ENCODE data around the gene GGA2.
A peak's percentile ranks its signal among the peaks of the same experiment; 100 is the strongest.

GGA2 gene

DNA sequence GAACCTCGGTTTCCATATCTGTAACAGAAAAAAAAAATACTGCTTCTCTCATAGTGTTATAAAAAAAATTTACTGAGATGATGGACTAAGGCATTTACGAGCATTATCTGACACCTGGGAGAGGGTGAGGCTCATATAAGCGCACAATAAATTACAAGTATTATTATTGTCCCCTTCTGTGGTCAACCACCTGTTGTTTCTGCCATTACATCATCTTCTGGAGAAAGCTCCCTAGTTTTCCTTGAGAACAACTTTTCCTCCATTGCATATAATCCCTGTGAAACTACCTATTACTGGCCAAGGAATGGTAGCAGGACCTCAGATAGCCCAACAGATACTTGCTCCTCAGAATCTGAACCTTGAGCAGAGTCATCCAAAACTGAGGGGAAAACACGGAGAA lies 11.7 kb upstream of the GGA2 start:
- Histone ChIP-seq H3K36me3 (replicated peaks) (peaks cover 28% of the 10 kb centered on the region), H3K4me3 (ENCODE audit: low read depth, low read length) (no peak overlapping the region), H3K27me3 (replicated peaks) (no peaks in the 10 kb centered on the region), H3K27ac (no peak overlapping the region)
- in situ Hi-C loops (cut with HindIII; ENCODE audit: low pct_ligation_motif_present, low sequenced_read_pairs): no loop called here
- no peak for DNase-seq
- TF ChIP-seq, protein P1, sequence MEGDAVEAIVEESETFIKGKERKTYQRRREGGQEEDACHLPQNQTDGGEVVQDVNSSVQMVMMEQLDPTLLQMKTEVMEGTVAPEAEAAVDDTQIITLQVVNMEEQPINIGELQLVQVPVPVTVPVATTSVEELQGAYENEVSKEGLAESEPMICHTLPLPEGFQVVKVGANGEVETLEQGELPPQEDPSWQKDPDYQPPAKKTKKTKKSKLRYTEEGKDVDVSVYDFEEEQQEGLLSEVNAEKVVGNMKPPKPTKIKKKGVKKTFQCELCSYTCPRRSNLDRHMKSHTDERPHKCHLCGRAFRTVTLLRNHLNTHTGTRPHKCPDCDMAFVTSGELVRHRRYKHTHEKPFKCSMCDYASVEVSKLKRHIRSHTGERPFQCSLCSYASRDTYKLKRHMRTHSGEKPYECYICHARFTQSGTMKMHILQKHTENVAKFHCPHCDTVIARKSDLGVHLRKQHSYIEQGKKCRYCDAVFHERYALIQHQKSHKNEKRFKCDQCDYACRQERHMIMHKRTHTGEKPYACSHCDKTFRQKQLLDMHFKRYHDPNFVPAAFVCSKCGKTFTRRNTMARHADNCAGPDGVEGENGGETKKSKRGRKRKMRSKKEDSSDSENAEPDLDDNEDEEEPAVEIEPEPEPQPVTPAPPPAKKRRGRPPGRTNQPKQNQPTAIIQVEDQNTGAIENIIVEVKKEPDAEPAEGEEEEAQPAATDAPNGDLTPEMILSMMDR (IDR thresholded peaks at IDR 0.05; ENCODE audit: low read depth, low read length, missing control alignments): no peak

- H3K27ac ChIP-seq: no peak overlapping the region
Observed at GRCh38 chr16:23521037-23521743, 10.9 kb upstream of the GGA2 start.

GRCh38 chr16:23520500-23520899 lies 10.2 kb upstream of the GGA2 start:
- in situ Hi-C loops (cut with HindIII; ENCODE audit: low pct_ligation_motif_present, low sequenced_read_pairs): no loop called here
- TF ChIP-seq, protein P1 (IDR thresholded peaks at IDR 0.05; ENCODE audit: low read depth, low read length, missing control alignments): no peak
- DNase-seq: no peak
- H3K27ac ChIP-seq: no peak overlapping the region
- H3K36me3 ChIP-seq (replicated peaks): peaks cover 28% of the 10 kb centered on the region
- no peak overlapping the region for H3K4me3 ChIP-seq (ENCODE audit: low read depth, low read length)
- H3K27me3 ChIP-seq (replicated peaks): no peaks in the 10 kb centered on the region

More at GRCh38 chr16:23521037-23521743, 10.9 kb upstream of the GGA2 start:
- TF ChIP-seq, protein P1 (IDR thresholded peaks at IDR 0.05; ENCODE audit: low read depth, low read length, missing control alignments): no peak
- no peak for DNase-seq
- in situ Hi-C loops (cut with HindIII; ENCODE audit: low pct_ligation_motif_present, low sequenced_read_pairs): no loop called here
- no peaks in the 10 kb centered on the region for H3K27me3 ChIP-seq (replicated peaks)
- peaks cover 28% of the 10 kb centered on the region for H3K36me3 ChIP-seq (replicated peaks)
- H3K4me3 ChIP-seq (ENCODE audit: low read depth, low read length): no peak overlapping the region

DNA sequence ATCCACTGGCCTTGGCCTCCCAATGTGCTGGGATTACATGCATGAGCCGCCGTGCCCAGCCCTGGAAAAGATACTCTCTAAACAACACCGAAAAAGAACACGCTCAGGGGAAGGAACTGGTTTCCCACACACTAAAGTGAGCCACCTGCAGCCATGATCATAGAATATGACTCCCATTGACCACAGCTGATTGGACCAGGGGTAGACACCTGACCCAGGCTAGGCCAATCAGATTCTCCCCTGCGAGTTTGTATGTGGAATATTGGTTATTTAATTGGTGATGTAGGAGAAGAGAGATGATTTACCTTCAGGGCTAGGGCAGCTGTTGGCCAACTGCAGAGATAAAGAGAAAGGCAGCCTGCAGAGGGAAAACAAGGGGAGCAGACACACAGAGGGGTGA lies 9.0 kb upstream of the GGA2 start:
- DNase-seq: no peak
- H3K27me3 ChIP-seq (replicated peaks): no peaks in the 10 kb centered on the region
- TF ChIP-seq, protein P1 (IDR thresholded peaks at IDR 0.05; ENCODE audit: low read depth, low read length, missing control alignments): no peak
- in situ Hi-C loops (cut with HindIII; ENCODE audit: low pct_ligation_motif_present, low sequenced_read_pairs): no loop called here
- H3K36me3 ChIP-seq (replicated peaks): peaks cover 19% of the 10 kb centered on the region
- no peak overlapping the region for H3K4me3 ChIP-seq (ENCODE audit: low read depth, low read length)
- no peak overlapping the region for H3K27ac ChIP-seq

GRCh38 chr16:23518435-23518891 lies 8.2 kb upstream of the GGA2 start:
- Histone ChIP-seq H3K36me3 (replicated peaks) (peaks cover 13% of the 10 kb centered on the region), H3K27ac (no peak overlapping the region), H3K4me3 (ENCODE audit: low read depth, low read length) (no peak overlapping the region), H3K27me3 (replicated peaks) (no peaks in the 10 kb centered on the region)
- in situ Hi-C loops (cut with HindIII; ENCODE audit: low pct_ligation_motif_present, low sequenced_read_pairs): no loop called here
- TF ChIP-seq, protein P1 (IDR thresholded peaks at IDR 0.05; ENCODE audit: low read depth, low read length, missing control alignments): no peak
- peak; percentile 12 for DNase-seq

All from brain microvascular endothelial cell (primary cell).